Liver (tissue), 9 donors: ENCODE results near the gene ABCC5. TPM values are rescaled to one million over a fixed set of nuclear protein-coding genes. Genes with fewer than 3 reads are reported as not detected.

ENCODE experiments used
- DNase-seq: peaks from one replicate; pipeline ENCODE4 v3.0.0-alpha.2; 2017; ENCODE audit warnings: low spot score
- H3K27ac ChIP-seq, 2 donors: one replicate each; pipeline ENCODE4 v1.7.0; 2013; ENCODE audit warnings: inconsistent platforms in 2 of 2, low read length in 2 of 2, control low read depth in 1 of 2, low read depth in 1 of 2, mild to moderate bottlenecking in 1 of 2
- H3K27me3 ChIP-seq, 4 donors: one replicate each; pipeline versions ENCODE4 v1.6.1 to v1.7.0; 2013; ENCODE audit warnings: low read length in 3 of 4, inconsistent platforms in 1 of 4, mild to moderate bottlenecking in 1 of 4, moderate library complexity in 1 of 4; ENCODE audit not compliant: control insufficient read depth in 4 of 4, insufficient read depth in 4 of 4
- H3K36me3 ChIP-seq, 4 donors: one replicate each; pipeline versions ENCODE4 v1.6.1 to v1.7.0; 2013; ENCODE audit warnings: low read length in 3 of 4, mild to moderate bottlenecking in 3 of 4, low read depth in 1 of 4, moderate library complexity in 1 of 4; ENCODE audit not compliant: control insufficient read depth in 4 of 4, insufficient read depth in 3 of 4
- H3K4me1 ChIP-seq, 4 donors: one replicate each; pipeline versions ENCODE4 v1.6.1 to v1.7.0; 2013; ENCODE audit warnings: low read length in 3 of 4, mild to moderate bottlenecking in 3 of 4, moderate library complexity in 1 of 4; ENCODE audit not compliant: control insufficient read depth in 4 of 4, insufficient read depth in 4 of 4
- H3K4me3 ChIP-seq, 3 donors: one replicate each; pipeline versions ENCODE4 v1.6.1 to v1.7.0; 2013; ENCODE audit warnings: low read length in 3 of 3, control low read depth in 1 of 3, low read depth in 1 of 3, mild to moderate bottlenecking in 1 of 3
- H3K9ac ChIP-seq, 2 donors: one replicate each; pipeline ENCODE4 v1.7.0; 2013; ENCODE audit warnings: low read length in 2 of 2, mild to moderate bottlenecking in 2 of 2, moderate library complexity in 2 of 2, control low read depth in 1 of 2, low read depth in 1 of 2
- H3K9me3 ChIP-seq, 4 donors: one replicate each; pipeline versions ENCODE4 v1.6.1 to v1.7.0; 2013; ENCODE audit warnings: low read length in 3 of 4; ENCODE audit not compliant: control insufficient read depth in 4 of 4
- ATF3 ChIP-seq: IDR thresholded peaks from 2 replicates; pipeline ENCODE4 v1.6.1; 2016; ENCODE audit warnings: antibody characterized with exemption
- CTCF ChIP-seq: fragments of 150-350 bp; IDR thresholded peaks from 2 replicates; pipeline ENCODE4 v1.5.1; 2017; ENCODE audit warnings: improper control_type of control experiment, low read depth, low read length; ENCODE audit not compliant: missing input control
- EGR1 ChIP-seq, 2 donors: IDR thresholded peaks; 2 replicates each; pipeline ENCODE4 v1.6.1; 2016 to 2018; ENCODE audit warnings: antibody characterized with exemption in 2 of 2, low read depth in 2 of 2
- FOXA1 ChIP-seq: IDR thresholded peaks from 2 replicates; pipeline ENCODE4 v1.6.1; 2016; ENCODE audit warnings: antibody characterized with exemption
- FOXA2 ChIP-seq: IDR thresholded peaks from 2 replicates; pipeline ENCODE4 v1.6.1; 2016; ENCODE audit warnings: antibody characterized with exemption
- GABPA ChIP-seq, 2 donors: IDR thresholded peaks in 1 of 2; conservative IDR thresholded peaks in 1 of 2; 2 replicates each; pipeline ENCODE4 v1.6.1; 2016; ENCODE audit warnings: antibody characterized with exemption in 2 of 2, mild to moderate bottlenecking in 1 of 2, moderate library complexity in 1 of 2
- HNF4A ChIP-seq, 2 donors: conservative IDR thresholded peaks; 2 replicates each; pipeline ENCODE4 v1.6.1; 2016; ENCODE audit warnings: antibody characterized with exemption in 2 of 2, mild to moderate bottlenecking in 2 of 2
- HNF4G ChIP-seq: IDR thresholded peaks from 2 replicates; pipeline ENCODE4 v1.6.1; 2016; ENCODE audit warnings: antibody characterized with exemption
- JUND ChIP-seq, 2 donors: IDR thresholded peaks; 2 replicates each; pipeline ENCODE4 v1.6.1; 2016; ENCODE audit warnings: antibody characterized with exemption in 2 of 2
- NR2F2 ChIP-seq: IDR thresholded peaks from 2 replicates; pipeline ENCODE4 v1.6.1; 2016; ENCODE audit warnings: antibody characterized with exemption
- RAD21 ChIP-seq, 2 donors: IDR thresholded peaks; 2 replicates each; pipeline ENCODE4 v1.6.1; 2016; ENCODE audit warnings: antibody characterized with exemption in 2 of 2, mild to moderate bottlenecking in 2 of 2
- REST ChIP-seq: IDR thresholded peaks from 2 replicates; pipeline ENCODE4 v1.6.1; 2016; ENCODE audit warnings: antibody characterized with exemption, mild to moderate bottlenecking
- RXRA ChIP-seq, 2 donors: IDR thresholded peaks; 2 replicates each; pipeline ENCODE4 v1.6.1; 2017 to 2018; ENCODE audit warnings: antibody characterized with exemption in 2 of 2, mild to moderate bottlenecking in 1 of 2
- SP1 ChIP-seq: IDR thresholded peaks from 2 replicates; pipeline ENCODE4 v1.6.1; 2018; ENCODE audit warnings: antibody characterized with exemption, mild to moderate bottlenecking
- TAF1 ChIP-seq: conservative IDR thresholded peaks from 2 replicates; pipeline ENCODE4 v1.6.1; 2016; ENCODE audit warnings: antibody characterized with exemption, mild to moderate bottlenecking
- YY1 ChIP-seq: IDR thresholded peaks from 2 replicates; pipeline ENCODE4 v1.6.1; 2016; ENCODE audit warnings: antibody characterized with exemption, mild to moderate bottlenecking
- WGBS: extraction: QIAGEN DNeasy Blood & Tissue Kit; methylation state at CpG from one replicate; pipeline ENCODE4 v1.1.7; 2013; 5-methylcytosine and 5-hydroxymethylcytosine counted together
- polyA plus RNA-seq, 2 donors: library from polyadenylated mRNA; stranded (reverse) in 1 of 2; unstranded in 1 of 2; fragments of 200-250 nt in 1 of 2; fragments of >200 nt in 1 of 2; fragmentation: Nextera tagmentation in 1 of 2; extraction: Ambion mirVana in 1 of 2; gene quantifications; one replicate each; pipeline versions ENCODE4 v1.2.1 to v1.2.3, GENCODE V29; 2013 to 2015
- total RNA-seq, 2 donors: library from RNA; depleted of rRNA; stranded (reverse); fragments of >200 nt; gene quantifications; one replicate each; pipeline ENCODE4 v1.2.3, GENCODE V29; 2014
- TF ChIP-seq, protein P1 (sequence below): IDR thresholded peaks from 2 replicates; pipeline ENCODE4 v1.6.1; 2016; ENCODE audit warnings: antibody characterized with exemption
- TF ChIP-seq, protein P2 (sequence below): IDR thresholded peaks from 2 replicates; pipeline ENCODE4 v1.6.1; 2016; ENCODE audit warnings: antibody characterized with exemption
- donor health status: healthy.
- donor health status: healthy.
- donor health status: healthy.
- donor health status: healthy.
- donor health status: healthy.

Gene ABCC5
- total and polyA plus RNA-seq, 4 donors = 2.8 to 35.7 (median 8.1) TPM

- Histone ChIP-seq H3K27me3 (no peaks in the 10 kb centered on the region), H3K36me3 (no peaks in the 10 kb centered on the region), H3K4me3 (no peak overlapping the region), H3K9me3 (no peaks in the 10 kb centered on the region), H3K4me1 (no peaks in the 10 kb centered on the region), H3K9ac (no peak overlapping the region), H3K27ac (no peak overlapping the region)
- DNase-seq = no peak
- 69% methylated on average over 7 of the region's 7 CpGs for WGBS
- TF ChIP-seq NR2F2 = no peak
- TF ChIP-seq SP1 = no peak
These were observed 41.7 kb upstream of the ABCC5 start for GRCh38 chr3:184059424-184059823.

DNA sequence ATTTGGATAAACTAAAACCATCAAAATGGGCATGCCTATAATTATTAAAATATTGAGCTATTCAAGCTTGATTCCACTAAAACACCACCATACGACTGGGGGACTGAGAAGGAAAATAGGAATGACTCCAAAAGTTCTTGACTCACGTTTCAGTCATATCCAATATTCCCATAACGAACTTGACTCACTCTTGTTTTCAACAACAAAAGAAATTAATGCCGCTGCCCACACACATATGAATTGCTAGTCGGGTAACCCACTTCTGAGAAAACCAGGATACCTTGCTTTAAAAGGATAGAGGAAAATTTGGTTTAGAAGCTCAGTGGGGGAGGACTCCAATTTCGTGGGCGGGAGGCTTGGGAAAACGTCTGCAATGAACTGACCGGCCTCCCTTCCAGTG is 40.3 kb upstream of the ABCC5 start:
- no peak for DNase-seq
- Histone ChIP-seq H3K9me3 (no peaks in the 10 kb centered on the region), H3K9ac (no peak overlapping the region), H3K27ac (no peak overlapping the region), H3K27me3 (no peaks in the 10 kb centered on the region), H3K36me3 (no peaks in the 10 kb centered on the region), H3K4me1 (no peaks in the 10 kb centered on the region), H3K4me3 (no peak overlapping the region)
- TF ChIP-seq TAF1 (no peak), REST (no peak), CTCF (no peak), GABPA (IDR thresholded peaks at IDR 0.05 in 1 of 2, conservative IDR thresholded peaks at IDR 0.05 in 1 of 2) (no peak), NR2F2 (no peak), SP1 (no peak), ATF3 (no peak), RXRA (IDR thresholded peaks at IDR 0.05) (no peak), JUND (IDR thresholded peaks at IDR 0.05) (no peak), YY1 (no peak), EGR1 (IDR thresholded peaks at IDR 0.05; ENCODE audit: low read depth in 2 of 2) (no peak), FOXA1 (no peak), FOXA2 (no peak), RAD21 (IDR thresholded peaks at IDR 0.05) (no peak), HNF4G (no peak), HNF4A (conservative IDR thresholded peaks at IDR 0.05) (no peak)
- TF ChIP-seq, protein P1, sequence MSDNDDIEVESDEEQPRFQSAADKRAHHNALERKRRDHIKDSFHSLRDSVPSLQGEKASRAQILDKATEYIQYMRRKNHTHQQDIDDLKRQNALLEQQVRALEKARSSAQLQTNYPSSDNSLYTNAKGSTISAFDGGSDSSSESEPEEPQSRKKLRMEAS = no peak
- TF ChIP-seq, protein P2, sequence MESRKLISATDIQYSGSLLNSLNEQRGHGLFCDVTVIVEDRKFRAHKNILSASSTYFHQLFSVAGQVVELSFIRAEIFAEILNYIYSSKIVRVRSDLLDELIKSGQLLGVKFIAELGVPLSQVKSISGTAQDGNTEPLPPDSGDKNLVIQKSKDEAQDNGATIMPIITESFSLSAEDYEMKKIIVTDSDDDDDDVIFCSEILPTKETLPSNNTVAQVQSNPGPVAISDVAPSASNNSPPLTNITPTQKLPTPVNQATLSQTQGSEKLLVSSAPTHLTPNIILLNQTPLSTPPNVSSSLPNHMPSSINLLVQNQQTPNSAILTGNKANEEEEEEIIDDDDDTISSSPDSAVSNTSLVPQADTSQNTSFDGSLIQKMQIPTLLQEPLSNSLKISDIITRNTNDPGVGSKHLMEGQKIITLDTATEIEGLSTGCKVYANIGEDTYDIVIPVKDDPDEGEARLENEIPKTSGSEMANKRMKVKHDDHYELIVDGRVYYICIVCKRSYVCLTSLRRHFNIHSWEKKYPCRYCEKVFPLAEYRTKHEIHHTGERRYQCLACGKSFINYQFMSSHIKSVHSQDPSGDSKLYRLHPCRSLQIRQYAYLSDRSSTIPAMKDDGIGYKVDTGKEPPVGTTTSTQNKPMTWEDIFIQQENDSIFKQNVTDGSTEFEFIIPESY = no peak
- 77% methylated on average over 9 of the region's 9 CpGs for WGBS
